Mesendoderm (in vitro differentiated cells): ENCODE measurements around the gene MRPL36.

ENCODE experiments used
- DNase-seq: peaks from one replicate; pipeline ENCODE4 v3.0.0; 2013
- H2AK5ac ChIP-seq: 2 replicates; pipeline ENCODE4 v1.6.1; 2013; ENCODE audit warnings: low read length, inconsistent platforms
- H2BK120ac ChIP-seq: 2 replicates; pipeline ENCODE4 v1.6.1; 2013; ENCODE audit warnings: low read depth, mild to moderate bottlenecking, low read length, moderate library complexity, mixed read lengths
- H2BK15ac ChIP-seq: replicated peaks from 2 replicates; pipeline ENCODE4 v1.6.1; 2013; ENCODE audit warnings: low read depth, mild to moderate bottlenecking, moderate library complexity
- H2BK5ac ChIP-seq: 2 replicates; pipeline ENCODE4 v1.6.1; 2013; ENCODE audit warnings: low read length, inconsistent platforms
- H3K18ac ChIP-seq: 2 replicates; pipeline ENCODE4 v1.6.1; 2013; ENCODE audit warnings: mild to moderate bottlenecking, low read length, mixed read lengths
- H3K23ac ChIP-seq: one replicate; pipeline ENCODE4 v1.6.1; 2013; ENCODE audit warnings: low read length
- H3K27ac ChIP-seq: 2 replicates; pipeline ENCODE4 v1.5.1; 2013; ENCODE audit warnings: low read depth, mild to moderate bottlenecking, inconsistent platforms, low read length, moderate library complexity
- H3K27me3 ChIP-seq: 2 replicates; pipeline ENCODE4 v1.6.1; 2013; ENCODE audit warnings: low read length, control low read depth, mild to moderate bottlenecking, inconsistent platforms; ENCODE audit not compliant: insufficient read depth, poor library complexity
- H3K36me3 ChIP-seq: 2 replicates; pipeline ENCODE4 v1.6.1; 2013; ENCODE audit warnings: low read length, inconsistent platforms; ENCODE audit not compliant: control insufficient read depth, insufficient read depth
- H3K4ac ChIP-seq: one replicate; pipeline ENCODE4 v1.6.1; 2013; ENCODE audit warnings: low read depth, mild to moderate bottlenecking, low read length, moderate library complexity
- H3K4me1 ChIP-seq: 2 replicates; pipeline ENCODE4 v1.6.1; 2013; ENCODE audit warnings: low read depth, low read length, inconsistent platforms; ENCODE audit not compliant: control insufficient read depth
- H3K4me2 ChIP-seq: 2 replicates; pipeline ENCODE4 v1.6.1; 2013; ENCODE audit warnings: low read length
- H3K4me3 ChIP-seq: 2 replicates; pipeline ENCODE4 v1.5.1; 2013; ENCODE audit warnings: mild to moderate bottlenecking, low read length
- H3K56ac ChIP-seq: one replicate; pipeline ENCODE4 v1.6.1; 2013; ENCODE audit warnings: low read length
- H3K79me1 ChIP-seq: 2 replicates; pipeline ENCODE4 v1.6.1; 2013; ENCODE audit warnings: low read length, inconsistent platforms
- H3K79me2 ChIP-seq: 2 replicates; pipeline ENCODE4 v1.6.1; 2013; ENCODE audit warnings: mild to moderate bottlenecking, low read length; ENCODE audit not compliant: control insufficient read depth, insufficient read depth
- H3K9ac ChIP-seq: 2 replicates; pipeline ENCODE4 v1.6.1; 2013; ENCODE audit warnings: low read length, inconsistent platforms
- H4K5ac ChIP-seq: one replicate; pipeline ENCODE4 v1.6.1; 2013; ENCODE audit warnings: low read length
- H4K8ac ChIP-seq: one replicate; pipeline ENCODE4 v1.6.1; 2013; ENCODE audit warnings: low read depth, mild to moderate bottlenecking, control low read depth, low read length, moderate library complexity
- WGBS: extraction: QIAGEN DNeasy Blood & Tissue Kit; methylation state at CpG from one replicate; pipeline ENCODE4 v1.1.7; 2013; ENCODE audit warnings: low lambda C conversion rate, missing lambda C conversion rate; ENCODE audit not compliant: insufficient coverage; ENCODE audit errors: extremely low coverage; 5-methylcytosine and 5-hydroxymethylcytosine counted together

MRPL36 gene

DNA sequence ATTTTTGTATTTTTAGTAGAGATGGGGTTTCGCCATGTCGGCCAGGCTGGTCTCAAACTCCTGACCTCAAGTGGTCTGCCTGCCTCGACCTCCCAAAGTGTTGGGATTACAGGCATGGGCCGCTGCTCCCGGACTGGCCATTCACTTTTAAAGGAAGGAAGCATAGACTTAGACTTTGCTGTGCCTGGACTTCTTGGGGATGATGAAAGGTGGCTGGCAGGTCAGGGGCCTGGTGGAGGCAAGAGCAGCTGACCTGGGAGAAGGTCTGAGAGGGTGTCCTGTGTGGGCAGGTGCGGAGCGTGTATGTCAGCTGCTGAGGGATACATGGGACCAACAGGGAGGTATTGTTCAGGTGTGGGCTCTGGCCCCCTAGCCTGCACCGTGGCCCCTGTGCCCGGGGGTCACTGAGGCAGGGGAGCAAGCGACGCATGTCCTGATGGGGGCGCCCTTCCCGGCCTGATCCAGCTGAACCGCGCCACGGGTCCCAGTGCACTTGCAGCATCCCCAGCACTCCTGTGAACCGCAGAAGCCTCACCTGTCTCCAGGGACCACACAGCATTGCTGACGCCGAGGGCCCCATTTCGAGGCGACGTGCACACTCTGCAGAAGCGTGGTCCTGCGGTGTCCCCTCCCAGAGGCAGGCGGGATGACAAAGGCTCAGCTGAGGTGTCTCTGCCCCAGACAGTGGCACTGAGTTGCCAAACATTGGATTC is 24.6 kb upstream of the MRPL36 start:
- Histone ChIP-seq H3K9ac (no peak overlapping the region), H2BK120ac (no peak overlapping the region), H3K79me2 (no peaks in the 10 kb centered on the region), H2BK5ac (no peak overlapping the region), H3K4me2 (no peak overlapping the region), H3K4ac (no peak overlapping the region), H3K56ac (no peak overlapping the region), H4K5ac (no peak overlapping the region), H3K36me3 (peaks cover 6% of the 10 kb centered on the region), H2BK15ac (no peak overlapping the region), H2AK5ac (no peak overlapping the region), H3K4me3 (no peak overlapping the region), H3K18ac (no peak overlapping the region), H3K27ac (no peak overlapping the region), H3K79me1 (peaks cover 3% of the 10 kb centered on the region), H3K27me3 (no peaks in the 10 kb centered on the region), H3K4me1 (no peaks in the 10 kb centered on the region), H3K23ac (no peak overlapping the region), H4K8ac (no peak overlapping the region)
- no peak for DNase-seq
- WGBS, result no CpG with 5 or more reads among the region's 25 CpGs

DNA sequence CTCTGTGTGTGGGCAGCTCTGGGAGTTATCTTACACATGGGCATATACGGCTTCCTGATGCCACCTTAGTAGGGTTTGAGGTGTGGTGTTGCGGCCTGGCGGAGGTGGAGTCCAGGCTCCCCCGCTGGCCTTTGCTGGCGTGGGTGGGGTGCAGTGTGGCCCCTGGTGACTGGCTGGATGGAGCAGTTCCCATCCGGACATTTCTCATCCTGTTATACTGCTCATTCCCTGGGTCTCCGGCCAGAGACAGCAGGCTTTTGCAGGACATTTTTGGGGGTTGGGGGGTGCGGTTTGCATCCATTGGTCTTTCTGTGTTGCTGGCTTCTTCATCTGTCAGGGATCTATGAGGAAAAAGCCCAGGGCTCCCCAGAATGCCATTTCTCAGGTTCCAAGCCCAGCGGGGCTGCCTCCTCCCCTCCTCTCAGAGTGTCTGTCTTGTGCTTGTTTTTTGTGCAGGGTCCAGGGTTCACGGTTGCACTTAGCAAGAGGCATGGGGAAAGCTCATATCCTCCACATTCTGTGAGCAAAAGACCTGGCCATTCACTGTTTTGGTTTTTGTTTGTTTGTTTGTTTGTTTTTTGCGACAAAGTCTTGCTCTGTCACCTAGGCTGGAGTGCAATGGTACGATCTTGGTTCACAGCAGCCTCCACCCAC is 23.9 kb upstream of the MRPL36 start:
- Histone ChIP-seq H3K36me3 (peaks cover 6% of the 10 kb centered on the region), H3K23ac (no peak overlapping the region), H2BK15ac (no peak overlapping the region), H4K5ac (no peak overlapping the region), H2BK120ac (no peak overlapping the region), H3K18ac (no peak overlapping the region), H3K56ac (no peak overlapping the region), H3K4me1 (no peaks in the 10 kb centered on the region), H3K27me3 (no peaks in the 10 kb centered on the region), H3K27ac (no peak overlapping the region), H3K4ac (no peak overlapping the region), H2BK5ac (no peak overlapping the region), H4K8ac (no peak overlapping the region), H3K9ac (no peak overlapping the region), H3K79me2 (no peaks in the 10 kb centered on the region), H2AK5ac (no peak overlapping the region), H3K79me1 (peaks cover 3% of the 10 kb centered on the region), H3K4me2 (no peak overlapping the region), H3K4me3 (no peak overlapping the region)
- WGBS, result no CpG with 5 or more reads among the region's 12 CpGs
- DNase-seq, result no peak

DNA sequence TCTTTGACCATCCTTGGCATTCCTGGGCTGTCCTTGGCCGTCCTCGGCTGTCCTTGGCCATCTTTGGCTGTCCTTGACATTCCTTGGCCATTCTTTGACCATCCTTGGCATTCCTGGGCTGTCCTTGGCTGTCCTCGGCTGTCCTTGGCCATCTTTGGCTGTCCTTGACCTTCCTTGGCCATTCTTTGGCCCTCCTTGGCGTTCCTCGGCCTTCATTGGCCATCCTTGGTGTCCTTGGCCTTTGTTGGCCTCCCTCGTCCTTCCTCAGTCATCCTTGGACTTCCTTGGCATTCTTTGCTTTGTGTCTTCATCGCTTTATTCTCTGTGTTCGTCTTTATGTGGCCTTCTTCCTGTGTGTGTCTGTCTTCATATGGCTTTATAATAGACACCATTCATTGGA is 22.2 kb upstream of the MRPL36 start:
- no peak overlapping the region for H4K5ac ChIP-seq
- no peak overlapping the region for H3K27ac ChIP-seq
- H3K27me3 ChIP-seq, result no peaks in the 10 kb centered on the region
- DNase-seq, result no peak
- no peak overlapping the region for H3K4me2 ChIP-seq
- H3K18ac ChIP-seq, result no peak overlapping the region
- no peak overlapping the region for H3K9ac ChIP-seq
- no peak overlapping the region for H2BK15ac ChIP-seq
- H3K4me1 ChIP-seq, result no peaks in the 10 kb centered on the region
- no peak overlapping the region for H3K23ac ChIP-seq
- H3K36me3 ChIP-seq, result peaks cover 6% of the 10 kb centered on the region
- no peak overlapping the region for H3K4me3 ChIP-seq
- no peak overlapping the region for H3K56ac ChIP-seq
- no CpG with 5 or more reads among the region's 8 CpGs for WGBS
- H3K4ac ChIP-seq, result no peak overlapping the region
- H3K79me2 ChIP-seq, result no peaks in the 10 kb centered on the region
- no peak overlapping the region for H4K8ac ChIP-seq
- no peak overlapping the region for H2BK120ac ChIP-seq
- H3K79me1 ChIP-seq, result peaks cover 5% of the 10 kb centered on the region
- no peak overlapping the region for H2AK5ac ChIP-seq
- no peak overlapping the region for H2BK5ac ChIP-seq

DNA sequence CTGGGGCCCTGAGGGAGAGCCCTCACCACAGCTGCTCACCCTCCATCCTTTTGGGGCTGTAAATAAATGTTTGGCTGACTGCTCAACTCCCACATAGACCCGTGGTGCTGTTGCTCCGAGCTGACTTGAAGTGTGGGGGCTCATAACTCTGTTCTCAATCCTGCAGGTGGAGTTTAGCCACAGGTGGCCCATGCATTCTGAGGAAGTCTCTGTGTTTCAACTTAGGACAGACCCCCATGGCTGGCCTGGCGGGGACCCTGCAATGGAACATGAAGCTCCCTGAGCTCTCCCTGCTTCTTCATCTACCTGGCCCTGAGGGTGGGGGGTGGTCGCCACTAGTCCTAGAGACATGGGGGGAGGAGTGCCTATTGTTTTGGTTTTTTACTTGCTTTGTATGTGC is 21.3 kb upstream of the MRPL36 start:
- H3K4ac ChIP-seq, result no peak overlapping the region
- no peak overlapping the region for H2BK15ac ChIP-seq
- H3K4me3 ChIP-seq, result no peak overlapping the region
- H3K23ac ChIP-seq, result no peak overlapping the region
- H3K27me3 ChIP-seq, result no peaks in the 10 kb centered on the region
- no peak overlapping the region for H3K9ac ChIP-seq
- H3K4me1 ChIP-seq, result no peaks in the 10 kb centered on the region
- WGBS, result no CpG with 5 or more reads among the region's 4 CpGs
- no peak overlapping the region for H2BK5ac ChIP-seq
- H4K5ac ChIP-seq, result no peak overlapping the region
- H3K36me3 ChIP-seq, result peaks cover 6% of the 10 kb centered on the region
- no peak overlapping the region for H3K56ac ChIP-seq
- no peak for DNase-seq
- H2AK5ac ChIP-seq, result no peak overlapping the region
- no peak overlapping the region for H4K8ac ChIP-seq
- H2BK120ac ChIP-seq, result no peak overlapping the region
- H3K27ac ChIP-seq, result no peak overlapping the region
- H3K79me1 ChIP-seq, result peaks cover 5% of the 10 kb centered on the region
- no peak overlapping the region for H3K18ac ChIP-seq
- no peaks in the 10 kb centered on the region for H3K79me2 ChIP-seq
- no peak overlapping the region for H3K4me2 ChIP-seq

DNA sequence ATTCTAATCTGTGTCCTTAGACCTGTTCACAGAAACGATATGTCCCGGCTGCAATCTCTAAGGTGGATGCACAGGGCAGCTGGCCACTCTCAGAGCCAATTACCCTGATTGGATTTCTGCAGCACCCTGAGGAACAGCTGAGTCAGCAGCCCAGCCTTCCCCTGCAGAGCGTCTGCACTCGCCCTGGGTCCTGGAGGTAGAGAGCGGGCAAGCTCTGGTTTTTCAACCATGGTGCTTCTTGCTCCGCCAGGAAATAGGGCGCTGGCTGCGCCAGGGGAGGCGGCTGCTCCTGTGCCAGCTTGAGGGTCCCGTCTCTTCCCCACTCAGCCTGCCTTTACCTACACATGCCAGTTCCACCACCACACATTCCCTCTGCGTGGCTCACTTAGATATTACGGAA is 20.7 kb upstream of the MRPL36 start:
- no CpG with 5 or more reads among the region's 12 CpGs for WGBS
- Histone ChIP-seq H3K56ac (no peak overlapping the region), H3K36me3 (peaks cover 6% of the 10 kb centered on the region), H3K27me3 (no peaks in the 10 kb centered on the region), H2AK5ac (no peak overlapping the region), H3K4me3 (no peak overlapping the region), H4K5ac (no peak overlapping the region), H2BK5ac (no peak overlapping the region), H3K9ac (no peak overlapping the region), H2BK120ac (no peak overlapping the region), H3K79me1 (peaks cover 5% of the 10 kb centered on the region), H4K8ac (no peak overlapping the region), H3K4me1 (no peaks in the 10 kb centered on the region), H3K4ac (no peak overlapping the region), H3K27ac (no peak overlapping the region), H2BK15ac (no peak overlapping the region), H3K23ac (no peak overlapping the region), H3K4me2 (no peak overlapping the region), H3K79me2 (no peaks in the 10 kb centered on the region), H3K18ac (no peak overlapping the region)
- DNase-seq, result no peak
